Body of pancreas (tissue), 4 donors: ENCODE data around the gene CBFA2T3. TPM values are rescaled to one million over a fixed set of nuclear protein-coding genes. Genes with fewer than 3 reads are reported as not detected.

Experiments
- ATAC-seq: fragments of 150-250 bp; one replicate; pipeline ENCODE4 v1.9.1; 2016
- DNase-seq, 4 donors: peaks; one replicate each; pipeline ENCODE4 v3.0.0-alpha.2; 2019
- H3K27ac ChIP-seq, 4 donors: fragments of 200-600 bp; sonication (generic); 1 replicate in 3 of 4; 2 replicates in 1 of 4; pipeline versions ENCODE4 v1.5.1 to v1.6.1; 2016 to 2019; ENCODE audit warnings: mild to moderate bottlenecking in 1 of 4, mixed read lengths in 1 of 4, moderate library complexity in 1 of 4
- H3K27me3 ChIP-seq, 2 donors: fragments of 200-600 bp; sonication (generic); one replicate each; pipeline ENCODE4 v1.6.0; 2016; ENCODE audit warnings: mild to moderate bottlenecking in 1 of 2
- H3K36me3 ChIP-seq, 2 donors: fragments of 200-600 bp; sonication (generic); replicated peaks in 1 of 2; 2 replicates each; pipeline ENCODE4 v1.5.1; 2016; ENCODE audit warnings: low read depth in 2 of 2; ENCODE audit not compliant: insufficient read depth in 1 of 2
- H3K4me1 ChIP-seq: fragments of 200-600 bp; sonication (generic); one replicate; pipeline ENCODE4 v1.6.0; 2016
- H3K4me3 ChIP-seq, 2 donors: fragments of 200-600 bp; sonication (generic); 1 replicate in 1 of 2; 2 replicates in 1 of 2; pipeline ENCODE4 v1.5.1; 2016 to 2019
- H3K9me3 ChIP-seq, 3 donors: fragments of 200-600 bp; sonication (generic); 1 replicate in 2 of 3; 2 replicates in 1 of 3; pipeline ENCODE4 v1.5.1; 2016
- CTCF ChIP-seq, 7 experiments: fragments of 450-650 bp in 4 of 7; fragments of 200-600 bp in 3 of 7; sonication (generic) in 3 of 7; IDR thresholded peaks; one replicate each; pipeline ENCODE4 v1.5.1; 2016 to 2019; ENCODE audit warnings: antibody characterized with exemption in 7 of 7
- POLR2A ChIP-seq, 3 donors: fragments of 450-650 bp; IDR thresholded peaks; one replicate each; pipeline ENCODE4 v1.6.1; 2016; ENCODE audit warnings: antibody characterized with exemption in 3 of 3, mild to moderate bottlenecking in 2 of 3
- WGBS, 2 donors: methylation state at CpG; one replicate each; pipeline ENCODE4 v1.1.5; 2017; 5-methylcytosine and 5-hydroxymethylcytosine counted together
- intact Hi-C: fragments of 100-400 bp; cut with DNase I; formaldehyde crosslinking; loops from one replicate; pipeline ENCODE4 v1.15.1; 2023
- total RNA-seq, 2 donors: library from RNA; depleted of rRNA; stranded (reverse); fragments of >200 nt; gene quantifications; one replicate each; pipeline ENCODE4 v1.1.0, GENCODE V29; 2016

CBFA2T3 gene
- total RNA-seq, 2 donors from 2014 or later = 7.8 to 16.2 TPM

DNA sequence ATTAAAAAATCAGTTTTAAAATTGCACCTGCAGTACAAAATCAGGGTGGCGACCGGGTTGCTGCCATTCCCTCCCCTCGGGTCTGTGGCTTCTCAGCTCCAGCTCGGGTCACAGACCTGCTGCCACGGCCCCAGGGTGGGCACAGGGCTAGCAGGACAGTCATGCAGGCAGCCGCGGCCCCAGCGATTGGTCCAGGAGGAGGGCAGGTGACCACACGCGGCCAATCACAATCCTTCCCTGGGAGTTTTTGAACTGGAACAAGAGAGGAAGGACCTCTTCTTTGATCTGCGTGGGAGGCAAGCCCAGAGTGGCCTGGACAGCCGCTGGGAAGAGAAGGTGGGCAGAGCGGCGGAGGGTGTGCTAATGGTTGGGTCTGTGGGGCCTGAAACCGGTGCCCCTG, 25.5 kb downstream of the CBFA2T3 start:
- intact Hi-C loops = no loop called here
- H3K36me3 ChIP-seq = no peaks in the 10 kb centered on the region
- H3K9me3 ChIP-seq = no peaks in the 10 kb centered on the region
- H3K4me1 ChIP-seq = no peaks in the 10 kb centered on the region
- H3K27ac ChIP-seq = no peak overlapping the region
- TF ChIP-seq POLR2A (IDR thresholded peaks at IDR 0.05) (no peak), CTCF (IDR thresholded peaks at IDR 0.05) (no peak)
- WGBS, 2 donors = 87% methylated on average over 11 to 15 of the region's 15 CpGs
- no peaks in the 10 kb centered on the region for H3K27me3 ChIP-seq
- DNase-seq (no peak), ATAC-seq (no peak)
- H3K4me3 ChIP-seq = no peak overlapping the region

DNA sequence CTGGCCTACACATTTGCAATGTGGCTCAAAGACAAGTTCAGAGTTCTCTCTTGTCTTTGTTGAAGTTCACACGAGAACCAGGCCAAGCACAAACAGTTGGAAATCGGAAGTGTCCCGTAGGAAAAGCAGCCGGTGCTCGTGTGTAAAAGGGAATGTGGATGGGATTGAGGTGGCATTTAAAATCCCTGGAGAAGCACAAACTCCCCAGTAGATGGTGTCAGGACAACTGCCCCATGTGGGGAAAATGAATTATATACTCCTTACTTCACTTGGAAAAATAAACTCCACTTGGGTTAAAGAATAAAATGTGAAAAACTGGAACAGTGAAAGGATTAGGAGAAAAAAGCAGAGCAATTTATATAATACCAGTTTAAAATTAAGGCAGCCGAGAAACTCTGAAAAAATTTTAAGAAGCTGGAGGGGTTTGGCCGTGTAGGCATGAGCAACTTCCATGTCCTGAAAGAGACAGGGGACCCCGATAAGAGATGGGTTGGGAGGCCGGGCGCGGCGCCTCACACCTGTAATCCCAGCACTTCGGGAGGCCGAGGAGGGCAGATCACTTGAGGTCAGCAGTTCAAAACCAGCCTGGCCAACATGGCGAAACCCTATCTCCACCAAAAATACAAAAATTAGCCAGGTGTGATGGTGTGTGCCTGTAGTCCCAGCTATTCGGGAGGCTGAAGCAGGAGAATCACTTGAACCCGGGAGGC, 28.1 kb downstream of the CBFA2T3 start:
- TF ChIP-seq CTCF (IDR thresholded peaks at IDR 0.05) (no peak), POLR2A (IDR thresholded peaks at IDR 0.05) (no peak)
- intact Hi-C loops = no loop called here
- H3K27me3 ChIP-seq = no peaks in the 10 kb centered on the region
- 66 to 75% methylated on average over 17 of the region's 17 CpGs for WGBS, 2 donors
- no peak overlapping the region for H3K4me3 ChIP-seq
- ATAC-seq (no peak), DNase-seq (no peak)
- H3K4me1 ChIP-seq = no peaks in the 10 kb centered on the region
- no peaks in the 10 kb centered on the region for H3K36me3 ChIP-seq
- no peaks in the 10 kb centered on the region for H3K9me3 ChIP-seq
- no peak overlapping the region for H3K27ac ChIP-seq

DNA sequence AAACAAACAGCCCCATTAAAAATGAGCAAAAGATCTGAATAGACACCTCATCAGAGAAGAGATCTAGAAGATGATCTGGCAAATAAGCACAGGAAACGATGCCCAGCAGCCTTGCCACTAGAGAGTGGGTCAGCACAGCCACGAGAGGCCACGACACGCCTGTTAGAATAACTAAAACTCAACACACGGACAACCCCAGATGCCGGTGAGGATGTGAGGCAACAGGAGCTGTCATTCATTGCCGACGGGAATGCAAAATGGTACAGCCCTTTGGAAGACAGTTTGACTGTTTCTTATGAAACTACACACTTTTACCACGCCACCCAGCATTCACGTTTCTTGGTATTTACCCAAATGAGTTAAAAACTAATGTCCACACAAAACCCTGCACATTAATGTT, 31.5 kb downstream of the CBFA2T3 start:
- TF ChIP-seq POLR2A (IDR thresholded peaks at IDR 0.05) = no peak
- TF ChIP-seq CTCF (IDR thresholded peaks at IDR 0.05) = no peak
- DNase-seq = no peak
- WGBS, 2 donors = 63 to 77% methylated on average over 10 of the region's 10 CpGs
- no peaks in the 10 kb centered on the region for H3K9me3 ChIP-seq
- no peaks in the 10 kb centered on the region for H3K27me3 ChIP-seq
- intact Hi-C loops = no loop called here
- H3K27ac ChIP-seq = no peak overlapping the region
- H3K4me1 ChIP-seq = peaks cover 5% of the 10 kb centered on the region
- H3K36me3 ChIP-seq = no peaks in the 10 kb centered on the region
- ATAC-seq = no peak
- H3K4me3 ChIP-seq = no peak overlapping the region

DNA sequence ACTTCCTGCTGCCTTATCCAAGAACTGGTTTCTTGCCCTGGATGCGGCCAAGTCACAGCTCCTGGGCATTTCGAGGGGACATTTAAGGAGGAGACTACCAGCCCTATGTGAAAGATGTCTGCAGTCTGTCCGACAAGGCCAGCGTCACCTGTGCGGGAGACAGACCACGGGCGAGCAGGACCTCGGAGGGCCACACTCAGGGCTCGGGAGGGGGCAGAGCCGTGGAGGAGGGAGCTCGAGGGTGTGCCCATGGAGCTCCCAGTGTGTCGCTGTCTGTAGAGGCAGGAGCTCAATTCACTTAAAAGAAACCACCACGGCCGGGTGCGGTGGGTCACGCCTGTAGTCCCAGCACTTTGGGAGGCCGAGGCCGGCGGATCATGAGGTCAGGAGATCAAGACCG, 33.3 kb downstream of the CBFA2T3 start:
- ATAC-seq (no peak), DNase-seq (no peak)
- Histone ChIP-seq H3K4me1 (peaks cover 19% of the 10 kb centered on the region), H3K4me3 (no peak overlapping the region), H3K27ac (no peak overlapping the region), H3K9me3 (no peaks in the 10 kb centered on the region), H3K27me3 (no peaks in the 10 kb centered on the region), H3K36me3 (no peaks in the 10 kb centered on the region)
- 91 to 92% methylated on average over 4 to 17 of the region's 20 CpGs for WGBS, 2 donors
- no peak for TF ChIP-seq POLR2A (IDR thresholded peaks at IDR 0.05)
- no peak for TF ChIP-seq CTCF (IDR thresholded peaks at IDR 0.05)
- intact Hi-C loops = no loop called here

GRCh38 chr16:88943131-88943664, 33.8 kb downstream of the CBFA2T3 start:
- no peak for DNase-seq
- WGBS, 2 donors = 81 to 86% methylated on average over 8 to 18 of the region's 18 CpGs
- no peak overlapping the region for H3K4me3 ChIP-seq
- TF ChIP-seq POLR2A (IDR thresholded peaks at IDR 0.05) (no peak), CTCF (IDR thresholded peaks at IDR 0.05) (no peak)
- H3K27me3 ChIP-seq = no peaks in the 10 kb centered on the region
- no peaks in the 10 kb centered on the region for H3K9me3 ChIP-seq
- intact Hi-C loops = no loop called here
- H3K36me3 ChIP-seq = no peaks in the 10 kb centered on the region
- no peak overlapping the region for H3K27ac ChIP-seq
- ATAC-seq = no peak
- H3K4me1 ChIP-seq = peaks cover 24% of the 10 kb centered on the region
